Activated T-cell treated with anti-CD3 and anti-CD28 coated beads, Interleukin-2, amount 50 U/mL, for 24 hours (primary cell): Measurements from ENCODE around the gene FGFRL1.

Experiments used
- DNase-seq: peaks from one replicate; pipeline ENCODE4 v3.0.0-alpha.2; 2020
- H3K27ac Mint-ChIP-seq: 2 replicates; pipeline ENCODE4 v1.8.0; 2020; ENCODE audit warnings: mild to moderate bottlenecking, mixed read lengths
- H3K27me3 Mint-ChIP-seq: 2 replicates; pipeline ENCODE4 v1.8.0; 2020; ENCODE audit warnings: mixed read lengths
- H3K36me3 Mint-ChIP-seq: 2 replicates; pipeline ENCODE4 v1.8.0; 2020; ENCODE audit warnings: low read depth, mixed read lengths
- H3K4me1 Mint-ChIP-seq: 2 replicates; pipeline ENCODE4 v1.8.0; 2020; ENCODE audit warnings: low read depth, mixed read lengths
- H3K4me3 Mint-ChIP-seq: 2 replicates; pipeline ENCODE4 v1.8.0; 2020; ENCODE audit warnings: mild to moderate bottlenecking, moderate library complexity, mixed read lengths
- H3K9me3 Mint-ChIP-seq: 2 replicates; pipeline ENCODE4 v1.8.0; 2020; ENCODE audit warnings: mixed read lengths

Gene FGFRL1

GRCh38 chr4:1058997-1059665 lies 47.7 kb downstream of the FGFRL1 start:
- no peak overlapping the region for H3K27ac Mint-ChIP-seq
- peak; percentile 20 for DNase-seq
- peaks cover 21% of the 10 kb centered on the region for H3K4me1 Mint-ChIP-seq
- H3K27me3 Mint-ChIP-seq = peaks cover 21% of the 10 kb centered on the region
- no peak overlapping the region for H3K4me3 Mint-ChIP-seq
- peaks cover 2% of the 10 kb centered on the region for H3K9me3 Mint-ChIP-seq
- H3K36me3 Mint-ChIP-seq = no peaks in the 10 kb centered on the region

DNA sequence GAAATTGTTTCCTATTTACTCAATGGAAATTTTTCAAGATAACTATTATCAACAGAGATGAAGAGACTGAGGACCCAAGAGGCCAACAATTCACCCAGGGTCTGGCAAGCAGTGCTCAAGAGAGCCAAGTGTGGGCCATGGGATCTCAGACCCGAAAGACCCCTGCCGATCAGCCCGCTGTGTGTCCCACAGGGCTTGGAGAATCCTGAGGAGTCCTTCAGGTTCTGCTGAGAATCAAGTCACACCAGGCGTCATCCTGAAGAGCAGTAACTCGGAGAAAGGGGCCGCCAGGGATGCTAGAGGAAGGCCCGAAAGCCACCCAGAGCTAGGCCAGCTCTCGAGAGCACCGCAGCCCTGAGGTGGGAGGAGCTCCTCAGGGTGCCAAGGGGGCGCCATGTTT lies 48.7 kb downstream of the FGFRL1 start:
- Mint-ChIP-seq H3K27ac (no peak overlapping the region), H3K9me3 (peaks cover 2% of the 10 kb centered on the region), H3K27me3 (peaks cover 28% of the 10 kb centered on the region), H3K4me3 (no peak overlapping the region), H3K36me3 (no peaks in the 10 kb centered on the region), H3K4me1 (peaks cover 21% of the 10 kb centered on the region)
- DNase-seq = no peak

- Mint-ChIP-seq H3K9me3 (peaks cover 2% of the 10 kb centered on the region), H3K36me3 (no peaks in the 10 kb centered on the region), H3K4me3 (no peak overlapping the region), H3K4me1 (peaks cover 18% of the 10 kb centered on the region), H3K27me3 (peaks cover 31% of the 10 kb centered on the region), H3K27ac (no peak overlapping the region)
- no peak for DNase-seq
These were observed 49.2 kb downstream of the FGFRL1 start for GRCh38 chr4:1060621-1061020.

- Mint-ChIP-seq H3K27ac (no peak overlapping the region), H3K4me3 (no peak overlapping the region), H3K9me3 (peaks cover 2% of the 10 kb centered on the region), H3K27me3 (peaks cover 34% of the 10 kb centered on the region), H3K4me1 (peaks cover 12% of the 10 kb centered on the region), H3K36me3 (no peaks in the 10 kb centered on the region)
- DNase-seq = no peak
These were observed 49.8 kb downstream of the FGFRL1 start for GRCh38 chr4:1061056-1061700.

- Mint-ChIP-seq H3K27me3 (peaks cover 37% of the 10 kb centered on the region), H3K4me1 (peaks cover 10% of the 10 kb centered on the region), H3K27ac (no peak overlapping the region), H3K9me3 (peaks cover 2% of the 10 kb centered on the region), H3K36me3 (no peaks in the 10 kb centered on the region), H3K4me3 (no peak overlapping the region)
- DNase-seq = no peak
These were observed 50.3 kb downstream of the FGFRL1 start for GRCh38 chr4:1061760-1062159.

GRCh38 chr4:1062419-1062818 lies 51.0 kb downstream of the FGFRL1 start:
- Mint-ChIP-seq H3K4me1 (peaks cover 10% of the 10 kb centered on the region), H3K4me3 (no peak overlapping the region), H3K27ac (no peak overlapping the region), H3K9me3 (peaks cover 2% of the 10 kb centered on the region), H3K27me3 (peaks cover 40% of the 10 kb centered on the region), H3K36me3 (no peaks in the 10 kb centered on the region)
- DNase-seq = no peak

DNA sequence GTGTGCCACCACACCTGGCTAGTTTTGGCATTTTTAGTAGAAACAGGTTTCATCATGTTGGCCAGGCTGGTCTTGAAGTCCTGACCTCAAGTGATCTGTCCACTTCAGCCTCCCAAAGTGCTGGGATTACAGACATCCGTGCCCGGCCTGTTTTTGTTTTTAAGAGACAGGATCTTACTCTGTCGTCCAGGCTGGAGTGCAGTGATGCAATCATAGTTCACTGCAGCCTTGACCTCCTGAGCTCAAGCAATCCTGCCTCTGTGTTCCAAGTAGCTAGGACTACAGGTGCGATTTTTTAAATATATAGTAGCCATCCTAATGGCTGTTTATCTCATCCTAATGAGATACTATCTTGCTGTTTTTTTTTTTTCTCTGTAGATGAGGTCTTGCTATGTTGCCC lies 54.3 kb downstream of the FGFRL1 start:
- peaks cover 2% of the 10 kb centered on the region for H3K9me3 Mint-ChIP-seq
- peaks cover 51% of the 10 kb centered on the region for H3K27me3 Mint-ChIP-seq
- no peak overlapping the region for H3K4me3 Mint-ChIP-seq

GRCh38 chr4:1069394-1069793 lies 58.0 kb downstream of the FGFRL1 start:
- H3K4me3 Mint-ChIP-seq = no peak overlapping the region
- no peak overlapping the region for H3K27ac Mint-ChIP-seq
- no peak for DNase-seq
- H3K36me3 Mint-ChIP-seq = no peaks in the 10 kb centered on the region
- no peaks in the 10 kb centered on the region for H3K9me3 Mint-ChIP-seq
- peaks cover 34% of the 10 kb centered on the region for H3K27me3 Mint-ChIP-seq
- peaks cover 8% of the 10 kb centered on the region for H3K4me1 Mint-ChIP-seq

More for the DNA sequence above, 54.3 kb downstream of the FGFRL1 start:
- Mint-ChIP-seq H3K36me3 (no peaks in the 10 kb centered on the region), H3K4me1 (peaks cover 10% of the 10 kb centered on the region), H3K27ac (no peak overlapping the region)
- DNase-seq = no peak

GRCh38 chr4:1072830-1073446 lies 61.5 kb downstream of the FGFRL1 start:
- Mint-ChIP-seq H3K4me3 (no peak overlapping the region), H3K9me3 (no peaks in the 10 kb centered on the region), H3K27ac (no peak overlapping the region), H3K36me3 (no peaks in the 10 kb centered on the region), H3K4me1 (peaks cover 8% of the 10 kb centered on the region), H3K27me3 (peaks cover 16% of the 10 kb centered on the region)
- peak; percentile 61 for DNase-seq

DNA sequence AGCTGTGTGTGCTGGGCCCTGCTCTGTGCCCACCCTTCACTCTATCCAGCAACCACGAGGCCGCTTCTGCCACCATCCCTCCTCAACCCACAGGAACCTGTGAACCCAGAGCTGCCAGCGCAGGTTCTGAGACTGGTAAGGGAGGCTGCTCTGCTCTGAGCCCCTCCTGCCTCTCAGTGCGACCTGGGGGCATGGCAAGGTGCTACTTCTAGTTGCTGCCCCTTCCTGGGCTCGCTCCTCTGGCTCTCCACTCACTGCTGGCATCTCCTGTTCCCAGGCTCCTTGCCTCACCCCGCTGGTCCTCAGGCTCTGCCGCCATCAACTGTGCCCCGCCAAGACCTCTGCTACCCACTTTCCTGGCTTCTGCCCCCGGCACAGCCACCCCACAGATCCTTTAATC lies 62.7 kb downstream of the FGFRL1 start:
- no peak overlapping the region for H3K4me3 Mint-ChIP-seq
- no peak for DNase-seq
- H3K4me1 Mint-ChIP-seq = peaks cover 8% of the 10 kb centered on the region
- no peaks in the 10 kb centered on the region for H3K36me3 Mint-ChIP-seq
- H3K27me3 Mint-ChIP-seq = peaks cover 17% of the 10 kb centered on the region
- H3K27ac Mint-ChIP-seq = no peak overlapping the region
- no peaks in the 10 kb centered on the region for H3K9me3 Mint-ChIP-seq

DNA sequence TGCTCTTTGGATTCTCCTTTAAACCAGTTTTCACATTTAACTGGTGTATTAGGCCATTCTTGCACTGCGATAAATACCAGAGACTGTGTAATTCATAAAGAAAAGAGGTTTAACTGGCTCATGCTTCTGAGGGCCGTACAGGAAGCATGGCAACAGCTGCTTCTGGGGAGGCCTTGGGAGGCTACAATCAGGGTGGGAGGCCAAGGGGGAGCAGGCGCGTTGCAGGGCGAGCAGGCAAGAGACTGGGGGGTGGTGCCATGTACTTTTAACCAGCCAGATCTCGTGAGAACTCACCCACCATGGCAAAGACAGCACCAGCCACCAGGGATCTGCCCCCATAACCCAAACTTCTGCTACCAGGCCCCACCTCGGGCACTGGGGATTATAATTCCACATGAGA lies 63.8 kb downstream of the FGFRL1 start:
- Mint-ChIP-seq H3K9me3 (no peaks in the 10 kb centered on the region), H3K27ac (no peak overlapping the region), H3K4me3 (no peak overlapping the region), H3K27me3 (peaks cover 17% of the 10 kb centered on the region), H3K36me3 (no peaks in the 10 kb centered on the region), H3K4me1 (peaks cover 8% of the 10 kb centered on the region)
- DNase-seq = no peak

- Mint-ChIP-seq H3K36me3 (no peaks in the 10 kb centered on the region), H3K27me3 (peaks cover 19% of the 10 kb centered on the region), H3K4me3 (no peak overlapping the region), H3K4me1 (peaks cover 8% of the 10 kb centered on the region), H3K9me3 (no peaks in the 10 kb centered on the region), H3K27ac (no peak overlapping the region)
- no peak for DNase-seq
These were observed 64.6 kb downstream of the FGFRL1 start for GRCh38 chr4:1075809-1076699.
